HuH-7 (cell line): ENCODE results near the gene COL6A3.

Experiments used
- DNase-seq: peaks from one replicate; pipeline ENCODE4 v3.0.0; 2011; ENCODE audit warnings: low spot score

The COL6A3 gene, protein sequence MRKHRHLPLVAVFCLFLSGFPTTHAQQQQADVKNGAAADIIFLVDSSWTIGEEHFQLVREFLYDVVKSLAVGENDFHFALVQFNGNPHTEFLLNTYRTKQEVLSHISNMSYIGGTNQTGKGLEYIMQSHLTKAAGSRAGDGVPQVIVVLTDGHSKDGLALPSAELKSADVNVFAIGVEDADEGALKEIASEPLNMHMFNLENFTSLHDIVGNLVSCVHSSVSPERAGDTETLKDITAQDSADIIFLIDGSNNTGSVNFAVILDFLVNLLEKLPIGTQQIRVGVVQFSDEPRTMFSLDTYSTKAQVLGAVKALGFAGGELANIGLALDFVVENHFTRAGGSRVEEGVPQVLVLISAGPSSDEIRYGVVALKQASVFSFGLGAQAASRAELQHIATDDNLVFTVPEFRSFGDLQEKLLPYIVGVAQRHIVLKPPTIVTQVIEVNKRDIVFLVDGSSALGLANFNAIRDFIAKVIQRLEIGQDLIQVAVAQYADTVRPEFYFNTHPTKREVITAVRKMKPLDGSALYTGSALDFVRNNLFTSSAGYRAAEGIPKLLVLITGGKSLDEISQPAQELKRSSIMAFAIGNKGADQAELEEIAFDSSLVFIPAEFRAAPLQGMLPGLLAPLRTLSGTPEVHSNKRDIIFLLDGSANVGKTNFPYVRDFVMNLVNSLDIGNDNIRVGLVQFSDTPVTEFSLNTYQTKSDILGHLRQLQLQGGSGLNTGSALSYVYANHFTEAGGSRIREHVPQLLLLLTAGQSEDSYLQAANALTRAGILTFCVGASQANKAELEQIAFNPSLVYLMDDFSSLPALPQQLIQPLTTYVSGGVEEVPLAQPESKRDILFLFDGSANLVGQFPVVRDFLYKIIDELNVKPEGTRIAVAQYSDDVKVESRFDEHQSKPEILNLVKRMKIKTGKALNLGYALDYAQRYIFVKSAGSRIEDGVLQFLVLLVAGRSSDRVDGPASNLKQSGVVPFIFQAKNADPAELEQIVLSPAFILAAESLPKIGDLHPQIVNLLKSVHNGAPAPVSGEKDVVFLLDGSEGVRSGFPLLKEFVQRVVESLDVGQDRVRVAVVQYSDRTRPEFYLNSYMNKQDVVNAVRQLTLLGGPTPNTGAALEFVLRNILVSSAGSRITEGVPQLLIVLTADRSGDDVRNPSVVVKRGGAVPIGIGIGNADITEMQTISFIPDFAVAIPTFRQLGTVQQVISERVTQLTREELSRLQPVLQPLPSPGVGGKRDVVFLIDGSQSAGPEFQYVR (N-terminal part only)

DNA sequence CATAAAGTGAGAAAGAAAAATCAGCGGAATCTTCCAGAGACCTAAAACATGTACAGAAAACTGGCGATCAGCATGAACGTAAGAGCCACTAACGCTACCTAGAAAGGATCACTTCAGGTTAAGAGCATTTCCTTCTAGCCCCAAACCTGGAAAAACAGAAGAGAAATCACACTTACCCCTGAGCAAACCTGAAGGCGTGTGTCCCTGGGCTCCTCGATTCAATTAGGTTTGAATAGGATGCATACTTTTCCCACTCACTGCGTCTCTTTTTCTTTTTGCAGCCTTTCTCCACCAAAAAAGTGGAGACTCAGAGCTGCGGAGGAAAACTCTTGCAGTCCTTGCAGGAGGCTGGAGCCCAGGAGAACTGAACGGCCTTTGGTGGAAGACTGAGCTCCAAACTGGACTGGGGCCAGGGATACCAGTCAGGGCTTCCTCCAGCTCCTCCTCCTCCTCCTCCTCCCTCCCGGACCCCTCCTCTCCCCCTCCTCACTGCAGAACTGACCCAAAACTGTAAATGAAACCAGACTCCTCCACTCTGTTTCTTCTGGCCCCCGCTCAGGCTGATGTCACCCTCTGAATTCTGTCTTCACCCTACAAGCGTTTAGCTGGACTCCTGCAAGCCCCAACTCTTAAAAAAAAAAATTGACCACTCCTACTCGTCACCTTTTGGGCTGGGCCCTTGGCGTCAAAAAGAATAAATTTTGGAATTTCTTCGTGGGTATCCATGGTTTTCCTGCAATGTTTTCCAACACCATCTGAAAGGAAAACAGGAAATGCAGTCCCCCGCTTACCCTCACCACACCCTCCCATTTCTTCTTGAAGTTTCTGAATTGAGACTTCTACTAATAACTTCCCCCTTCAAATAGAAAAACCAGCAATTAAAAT, at the start of gene COL6A3:
TSS of gene COL6A3 (minus strand) at position 388 of the 885 bp plus-strand sequence. CDS start 17,347 bp downstream, outside the sequence.
- no peak for DNase-seq

DNA sequence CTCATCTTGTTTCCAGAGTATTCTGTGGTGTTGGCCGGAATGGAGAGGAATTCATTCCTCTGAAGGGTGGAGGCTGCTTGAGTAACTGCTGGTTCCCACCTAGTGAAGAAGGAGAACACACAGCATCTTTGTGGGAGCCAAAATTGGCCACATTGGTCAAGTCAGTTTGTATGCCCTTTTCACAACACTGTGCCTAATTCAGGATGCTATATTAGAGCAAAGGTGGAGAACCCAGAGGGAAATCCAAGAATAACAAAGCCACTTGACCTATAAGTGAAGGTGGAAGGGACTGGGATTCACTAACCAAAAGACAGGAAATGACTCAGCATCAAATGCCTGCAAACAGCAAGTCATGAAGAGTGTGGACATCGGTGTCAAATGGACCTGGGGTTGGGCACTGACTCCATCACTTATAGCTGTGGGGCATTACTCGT, 45.8 kb upstream of the COL6A3 start:
- DNase-seq = no peak

DNA sequence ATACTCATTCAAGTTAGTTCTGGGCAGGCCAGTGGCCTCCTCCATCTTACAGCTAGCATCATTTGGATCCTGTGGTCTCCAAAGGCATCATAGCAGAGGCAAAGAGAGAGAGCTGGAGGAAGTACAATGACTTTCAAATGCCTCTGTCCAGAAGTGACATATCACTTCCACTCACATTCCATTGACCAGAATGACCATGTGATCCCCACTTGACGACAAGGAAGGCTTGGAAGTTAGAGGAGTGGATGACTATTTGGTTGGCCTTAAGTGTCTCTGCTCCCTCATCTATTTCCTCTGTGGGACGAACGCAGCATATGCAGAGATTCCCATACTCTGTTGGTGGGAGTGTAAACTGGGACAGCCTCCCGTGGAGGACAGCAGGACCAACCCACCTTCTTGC, 45.3 kb upstream of the COL6A3 start:
- no peak for DNase-seq

DNA sequence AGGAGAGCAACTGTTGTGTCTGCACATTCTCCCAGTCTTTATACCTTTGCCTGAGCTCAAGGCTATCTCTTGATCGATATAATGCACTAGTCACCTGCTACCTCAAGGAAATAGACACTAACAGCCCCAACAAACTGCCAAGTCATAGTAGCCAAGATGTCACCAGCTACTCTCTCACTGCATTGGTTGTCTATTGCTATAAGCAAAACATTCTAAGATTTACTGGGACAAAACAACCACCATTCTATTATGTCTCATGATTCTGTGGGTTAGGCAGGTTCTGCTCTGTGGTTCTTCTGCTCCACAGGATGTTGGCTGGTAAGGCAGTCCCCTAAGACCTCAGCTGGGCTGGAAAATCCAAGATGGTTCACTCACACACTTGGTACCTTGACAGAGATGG, 44.6 kb upstream of the COL6A3 start:
- DNase-seq = no peak

DNA sequence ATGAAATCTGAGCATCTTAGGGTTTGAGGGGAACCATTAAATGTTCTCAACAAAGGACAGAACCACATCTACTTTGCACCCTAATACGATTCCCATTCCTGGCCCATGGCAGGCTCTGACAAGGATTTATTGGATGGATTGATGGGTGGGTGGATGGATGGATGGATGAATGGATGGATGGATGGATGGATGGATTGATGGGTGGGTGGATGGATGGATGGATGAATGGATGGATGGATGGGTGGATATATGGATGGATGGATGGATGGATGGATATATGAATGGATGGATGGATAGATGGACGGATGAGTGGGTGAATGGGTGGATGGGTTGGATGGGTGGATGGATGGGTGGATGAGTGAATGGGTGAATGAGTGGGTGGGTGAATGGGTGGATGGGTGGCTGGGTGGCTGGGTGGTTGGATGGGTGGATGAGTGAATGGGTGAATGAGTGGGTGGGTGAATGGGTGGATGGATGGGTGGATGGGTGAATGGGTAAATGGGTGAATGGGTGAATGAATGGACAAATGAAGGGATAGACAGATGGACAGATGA, 43.5 kb upstream of the COL6A3 start:
- no peak for DNase-seq

DNA sequence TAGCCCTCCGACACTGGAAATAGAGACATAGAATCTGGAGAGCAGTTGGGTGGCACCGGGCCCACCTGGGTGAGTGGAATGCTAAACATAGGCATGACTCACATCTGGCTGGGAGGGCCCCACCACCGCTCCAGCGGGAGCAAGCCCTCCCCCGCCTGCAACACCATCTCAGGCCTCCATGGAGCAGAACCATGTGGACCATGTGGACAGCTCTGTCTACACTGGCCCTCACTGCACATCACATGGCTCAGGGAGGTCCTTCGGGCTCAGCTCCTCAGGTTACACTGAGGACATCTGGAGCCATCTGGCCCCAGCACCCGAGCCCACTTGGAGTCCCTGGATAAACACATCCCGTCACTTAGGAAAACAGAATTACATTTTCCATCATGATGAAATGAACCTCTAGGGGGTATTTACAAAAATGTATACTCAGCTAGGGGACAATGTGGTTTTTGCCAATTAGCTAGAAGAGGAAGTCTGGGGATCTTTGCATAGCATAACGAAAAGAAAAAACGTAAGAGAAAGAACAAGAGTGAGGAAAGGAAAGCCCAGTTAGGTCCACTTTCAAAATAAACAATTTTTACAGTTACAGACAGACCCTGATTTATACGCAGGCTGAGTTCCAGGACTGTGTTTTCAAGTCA, 42.4 kb upstream of the COL6A3 start:
- DNase-seq = no peak

DNA sequence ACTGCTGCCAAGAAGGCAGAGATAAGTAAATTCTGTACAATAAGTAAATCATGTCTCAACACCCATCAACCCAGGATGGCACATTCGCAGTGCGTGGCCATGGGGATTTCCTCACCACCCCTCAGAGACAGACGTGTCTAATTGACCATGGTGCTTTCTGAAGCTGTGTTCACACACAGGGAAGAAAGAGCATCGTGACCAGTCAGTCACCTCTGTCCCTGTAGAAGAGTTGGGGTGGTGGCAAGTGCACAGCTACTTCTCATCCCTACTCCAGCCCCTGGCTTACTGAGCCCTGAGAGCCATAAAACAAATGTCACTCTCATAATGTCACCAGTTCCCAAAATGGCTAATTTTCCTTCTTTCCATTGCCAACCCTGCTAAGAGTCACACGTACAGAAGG, 41.8 kb upstream of the COL6A3 start:
- DNase-seq = no peak

DNA sequence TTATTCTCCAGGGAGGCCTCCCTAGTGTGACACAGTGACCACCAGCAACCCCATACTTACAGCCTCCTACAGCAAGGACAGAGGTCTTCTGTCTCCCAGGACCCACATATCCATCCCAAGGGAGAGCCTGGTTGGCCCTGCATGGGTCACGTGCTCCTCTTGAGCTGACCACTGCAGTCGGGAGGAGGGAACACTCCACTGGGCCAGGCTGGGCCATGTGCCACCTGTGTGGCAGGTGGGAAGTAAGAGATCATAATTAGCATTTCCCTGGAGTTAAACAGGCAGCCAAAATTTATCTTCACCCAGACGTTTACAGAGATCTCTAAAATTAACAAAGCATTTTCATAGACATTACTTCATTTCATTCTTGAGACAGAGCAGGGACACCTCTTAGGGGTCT, 39.7 kb upstream of the COL6A3 start:
- DNase-seq = no peak

DNA sequence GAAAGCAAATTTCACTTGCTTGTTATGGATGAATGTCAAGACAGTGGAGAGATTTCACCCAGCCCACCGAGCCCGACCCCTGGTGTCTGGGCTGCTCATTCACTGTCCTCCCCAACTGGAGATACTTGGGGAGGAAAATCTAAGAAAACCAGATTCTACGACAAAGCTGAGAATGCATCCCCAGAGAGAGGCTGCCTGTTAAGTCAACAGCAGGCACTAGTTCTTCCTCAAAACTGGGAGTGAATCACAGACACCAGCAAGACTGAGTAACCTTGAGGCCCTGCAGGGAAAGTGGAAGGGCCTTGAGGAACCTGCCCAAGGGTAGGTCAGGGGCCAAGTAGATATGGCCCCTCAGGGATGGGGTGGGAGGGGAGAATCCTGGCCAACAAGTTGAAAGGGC, 38.9 kb upstream of the COL6A3 start:
- DNase-seq = no peak

DNA sequence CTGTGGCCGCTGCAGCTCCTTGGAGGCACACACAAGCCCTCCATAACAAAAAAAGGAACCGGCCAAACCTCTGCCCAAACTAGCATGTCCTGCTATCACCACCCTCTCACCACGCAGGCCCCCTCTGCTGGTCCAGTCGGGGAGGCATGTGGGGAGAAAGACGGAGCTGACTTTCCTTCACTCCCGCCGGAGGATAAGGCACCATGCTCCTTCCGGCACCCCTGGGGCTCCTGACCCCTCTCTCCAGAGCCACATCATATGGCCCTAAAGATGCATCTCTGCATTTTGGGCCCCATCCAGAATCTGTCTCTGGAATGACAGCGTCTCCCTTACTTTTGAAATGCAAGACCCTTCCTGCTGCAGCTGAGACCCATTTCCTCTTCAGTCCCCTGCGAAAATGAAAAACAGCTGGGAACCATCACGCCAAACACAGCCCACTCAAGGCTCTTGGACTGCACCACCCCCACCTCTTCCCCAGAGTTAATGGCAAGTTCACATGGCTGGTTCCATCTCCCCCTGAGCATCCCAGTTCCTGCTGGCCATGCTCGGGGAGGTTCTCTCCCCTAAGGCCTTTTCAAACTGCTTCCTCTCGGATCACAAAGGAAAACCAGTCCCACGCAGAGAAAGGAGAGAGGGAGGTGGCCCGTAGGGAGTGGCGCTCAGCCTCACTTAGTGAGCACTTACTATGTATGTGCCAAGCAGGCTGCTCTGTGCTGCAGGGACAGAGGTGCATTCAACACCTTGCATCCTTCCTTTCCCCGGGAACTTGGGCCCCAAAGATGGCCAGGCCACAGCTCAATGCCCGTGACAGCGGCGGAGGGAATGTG, 37.9 kb upstream of the COL6A3 start:
- no peak for DNase-seq

DNA sequence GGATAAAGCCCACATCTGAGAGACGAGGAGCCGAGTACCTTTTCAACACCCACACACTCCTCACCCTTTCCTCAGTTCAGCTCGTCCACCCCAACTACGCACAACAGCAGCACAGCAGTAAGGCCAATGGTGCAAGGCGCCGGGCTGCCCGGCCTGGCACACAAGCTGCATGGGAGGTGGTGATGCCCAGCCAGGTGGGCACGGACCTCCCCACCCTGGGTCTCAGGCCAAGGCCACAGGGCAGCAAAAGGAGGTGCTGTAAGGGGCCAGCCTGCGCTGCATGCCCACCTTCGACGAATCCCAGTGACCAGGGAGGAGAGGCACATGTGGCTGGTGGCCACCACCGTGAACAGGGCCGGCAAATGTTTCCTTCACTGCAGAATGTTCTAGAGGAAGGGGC, 36.6 kb upstream of the COL6A3 start:
- DNase-seq = no peak

DNA sequence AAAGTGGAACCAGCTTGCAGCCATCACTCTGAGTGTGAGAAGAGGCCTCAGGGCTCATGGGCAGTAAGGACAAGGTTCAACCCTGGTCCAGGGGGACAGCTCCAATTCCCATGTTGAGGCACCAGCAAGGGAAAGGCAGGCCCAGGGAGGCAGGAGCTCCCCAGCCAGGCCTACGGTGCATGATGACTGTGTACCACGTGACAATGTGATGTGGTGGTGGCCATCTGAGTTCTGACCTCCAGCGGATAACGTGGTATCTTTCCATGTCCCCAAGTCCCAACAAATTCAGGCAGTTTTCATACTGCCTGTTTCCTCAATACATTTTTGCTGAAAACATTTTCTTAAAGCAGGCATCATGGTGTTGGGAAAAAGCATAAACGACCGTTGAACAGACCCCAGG, 36.1 kb upstream of the COL6A3 start:
- no peak for DNase-seq

DNA sequence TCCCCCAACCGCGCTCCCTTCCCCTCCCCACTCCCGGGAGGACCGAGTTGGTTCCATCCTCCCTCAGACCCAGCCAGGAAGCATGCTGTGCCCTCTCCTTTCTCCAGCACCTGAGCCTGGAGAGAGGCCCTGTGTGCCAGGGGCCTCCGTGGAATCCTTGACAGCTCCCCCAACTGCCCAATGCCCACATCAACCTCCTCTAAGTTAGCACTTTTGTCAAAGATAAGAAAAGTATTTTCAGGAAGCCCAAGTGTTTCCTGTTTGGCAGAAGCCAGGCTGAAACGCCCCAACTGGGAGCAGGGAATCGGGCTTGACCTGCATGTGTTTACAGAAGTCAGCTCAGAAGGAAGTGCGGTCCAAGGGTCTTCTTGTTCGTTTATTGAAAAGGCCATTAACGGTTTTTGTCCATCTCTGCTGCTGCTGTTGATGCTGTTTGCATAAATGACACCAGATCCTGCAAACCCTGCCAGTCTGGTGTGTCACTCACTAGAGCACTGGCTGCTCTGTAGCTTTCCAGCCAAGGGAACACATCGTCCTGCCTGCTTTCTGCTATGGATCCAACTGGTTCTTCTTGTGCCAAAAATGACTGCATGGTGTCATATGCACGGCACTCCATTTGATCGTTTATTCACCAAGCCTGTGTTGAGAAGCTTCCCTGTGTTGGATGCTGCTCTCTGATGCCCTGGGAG, 35.4 kb upstream of the COL6A3 start:
- DNase-seq = no peak

DNA sequence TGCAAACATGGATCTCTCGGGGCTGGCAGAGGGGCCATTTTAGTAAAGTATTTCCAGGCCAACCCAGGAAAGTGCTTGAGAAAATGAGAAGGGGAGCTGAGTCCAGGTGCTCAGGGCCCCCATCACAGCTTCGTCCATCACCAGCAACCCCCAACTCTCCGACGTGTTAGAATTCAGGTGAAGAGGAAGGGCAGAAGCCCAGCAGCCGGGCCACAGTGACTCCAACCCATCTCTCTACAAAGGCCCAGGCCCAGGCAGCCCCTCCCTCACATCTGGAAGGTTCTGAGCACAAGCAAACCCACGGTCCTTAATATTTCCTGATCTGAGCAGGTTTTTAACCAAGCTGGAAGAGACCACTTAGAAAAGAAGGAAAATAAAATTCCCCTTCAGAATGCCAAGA, 34.7 kb upstream of the COL6A3 start:
- no peak for DNase-seq

DNA sequence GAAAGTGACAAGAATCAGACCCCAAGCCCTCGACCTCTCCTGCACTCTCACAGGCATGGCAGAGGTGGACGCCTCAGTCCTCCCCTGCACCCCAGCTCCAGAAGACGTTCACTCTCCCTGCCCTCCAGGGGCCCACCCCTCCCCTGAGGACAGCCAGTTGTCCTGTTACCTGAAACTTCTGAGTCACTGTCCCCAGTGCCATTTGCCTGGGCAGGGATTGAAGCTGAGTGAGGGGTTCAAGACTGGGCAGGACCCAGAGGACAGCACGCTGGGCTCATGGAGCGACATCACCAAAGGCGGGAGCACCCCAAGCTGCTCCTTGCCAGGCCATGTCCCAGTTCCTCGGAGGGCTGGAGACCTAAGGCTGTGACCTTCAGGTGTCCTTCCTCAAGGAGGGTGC, 34.2 kb upstream of the COL6A3 start:
- no peak for DNase-seq

DNA sequence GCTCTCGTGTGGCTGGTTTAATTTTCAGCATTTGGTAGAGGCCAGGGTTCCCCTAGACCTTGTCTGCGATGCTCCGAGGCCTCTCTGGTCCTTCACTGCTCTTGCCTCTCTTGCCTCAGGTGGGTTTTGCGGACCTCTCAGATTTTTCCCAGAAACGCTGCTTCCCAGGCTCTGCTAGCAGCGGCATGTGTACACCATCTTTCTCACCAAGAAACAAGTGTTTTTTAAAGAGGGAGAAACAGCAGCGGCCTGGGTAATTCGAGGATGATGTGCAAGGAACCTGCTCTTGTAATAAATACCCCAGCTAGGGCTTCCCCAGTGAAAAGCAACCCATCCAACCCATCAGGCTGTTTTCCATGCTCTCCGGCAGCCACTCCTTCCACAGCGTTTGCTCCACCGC, 33.5 kb upstream of the COL6A3 start:
- DNase-seq = no peak

DNA sequence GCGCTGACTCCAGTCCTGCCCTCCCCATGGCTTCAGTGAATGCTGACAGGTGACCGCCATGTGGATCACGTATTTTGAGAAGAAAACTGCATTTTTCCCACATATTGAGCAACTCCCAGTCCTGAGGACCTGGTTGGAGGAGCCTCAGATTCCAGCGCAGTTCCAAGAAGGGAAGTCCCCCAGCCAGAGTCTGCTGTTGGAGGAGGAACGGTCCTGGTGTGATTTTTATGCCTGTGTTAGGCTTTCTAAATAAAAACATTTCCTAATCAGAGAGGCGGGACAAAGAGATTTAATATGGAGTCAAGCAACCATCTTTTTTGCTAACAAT, 32.3 kb upstream of the COL6A3 start:
- DNase-seq = no peak

DNA sequence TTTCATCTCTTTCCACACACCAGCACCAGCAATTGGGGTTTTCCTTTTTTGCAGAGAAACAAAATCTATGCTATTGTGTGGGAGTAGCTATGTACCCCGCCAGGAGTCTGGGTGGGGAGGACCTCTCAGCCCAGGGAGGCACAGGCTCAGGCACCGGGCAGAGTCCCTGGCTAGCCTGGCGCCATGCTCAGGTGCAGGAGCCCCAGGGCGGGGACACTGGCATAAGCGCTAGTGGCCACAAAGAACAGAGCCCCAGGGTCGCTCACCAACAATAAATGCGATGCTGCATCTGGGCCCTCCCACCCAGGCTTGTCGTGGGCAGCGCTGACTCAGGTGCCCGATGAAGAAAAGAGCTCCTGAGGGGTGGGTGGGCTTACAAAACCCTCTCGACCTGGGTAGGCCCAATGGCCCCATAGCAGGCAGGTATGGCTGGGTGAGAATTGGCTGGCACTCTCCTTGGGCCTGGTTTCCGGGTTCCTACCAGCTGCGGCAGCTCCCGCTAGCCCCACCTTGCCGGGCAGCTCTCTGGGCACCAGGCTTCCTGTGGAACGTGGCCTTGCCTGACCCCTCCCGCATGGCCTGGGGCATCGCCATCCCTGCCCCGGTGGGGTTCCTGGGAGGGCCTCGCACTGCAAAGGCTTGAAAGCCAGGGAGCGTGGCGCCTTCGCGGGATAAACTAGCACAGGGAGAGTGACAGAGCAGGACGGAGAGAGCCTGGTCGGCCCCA, 31.8 kb upstream of the COL6A3 start:
- no peak for DNase-seq

DNA sequence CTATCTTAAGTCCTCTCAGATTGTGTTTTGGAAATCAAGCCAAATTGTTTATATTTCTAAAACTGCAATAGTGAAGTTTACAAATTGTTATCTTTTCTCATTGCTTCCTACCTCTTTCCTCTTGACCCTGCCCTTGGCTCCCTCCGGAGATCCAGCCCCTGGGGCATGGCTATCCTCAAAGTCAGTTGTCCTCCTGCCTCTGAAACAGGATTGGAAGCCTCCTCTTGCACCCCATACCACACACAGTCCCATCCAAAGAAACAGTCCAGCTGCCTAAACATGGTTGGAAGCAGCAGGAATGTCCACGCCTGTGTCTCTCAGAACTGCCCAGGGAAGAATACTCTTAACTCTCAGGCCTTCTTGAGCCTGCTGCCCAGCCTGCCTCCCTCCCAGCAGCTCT, 30.1 kb upstream of the COL6A3 start:
- DNase-seq = no peak
